GM18870 (cell line): Measurements from ENCODE around the gene TFPT.

ENCODE experiments used
- ATAC-seq: cut with Tn5 transposase; IDR thresholded peaks from one replicate; pipeline ENCODE4 v1.9.1; 2021; ENCODE audit warnings: moderate library complexity; ENCODE audit not compliant: unreplicated experiment

The TFPT gene

GRCh38 chr19:54149021-54149812 is 33.8 kb upstream of the TFPT start:
- no peak for ATAC-seq

GRCh38 chr19:54148158-54148557 is 32.7 kb upstream of the TFPT start:
- no peak for ATAC-seq

- no peak for ATAC-seq
Observed at GRCh38 chr19:54147676-54148075, 32.2 kb upstream of the TFPT start.

GRCh38 chr19:54145541-54146158 is 30.2 kb upstream of the TFPT start:
- ATAC-seq: no peak

GRCh38 chr19:54142166-54142780 is 26.8 kb upstream of the TFPT start:
- no peak for ATAC-seq

- ATAC-seq: no peak
Observed at GRCh38 chr19:54141356-54141755, 25.9 kb upstream of the TFPT start.

- no peak for ATAC-seq
Observed at GRCh38 chr19:54138489-54139256, 23.2 kb upstream of the TFPT start.

GRCh38 chr19:54137699-54138488 is 22.4 kb upstream of the TFPT start, which contains the start of gene CNOT3:
Gene CNOT3, plus strand, starts transcription at chr19:54137762. Its CDS starts 5,217 bp downstream, at chr19:54142979.
- ATAC-seq: no peak

GRCh38 chr19:54136864-54137698 is 21.6 kb upstream of the TFPT start:
- peak; percentile 80 for ATAC-seq

- ATAC-seq: no peak
Observed at GRCh38 chr19:54136086-54136863, 20.8 kb upstream of the TFPT start.

- no peak for ATAC-seq
Observed at GRCh38 chr19:54133957-54134590, 18.6 kb upstream of the TFPT start.

- ATAC-seq: no peak
Observed at GRCh38 chr19:54133312-54133956, 18.0 kb upstream of the TFPT start.

GRCh38 chr19:54129617-54129996 is 14.2 kb upstream of the TFPT start:
- ATAC-seq: no peak

GRCh38 chr19:54128796-54129616 is 13.5 kb upstream of the TFPT start:
- no peak for ATAC-seq

- ATAC-seq: no peak
Observed at GRCh38 chr19:54128441-54128725, 12.9 kb upstream of the TFPT start.

- no peak for ATAC-seq
Observed at GRCh38 chr19:54127688-54128440, 12.4 kb upstream of the TFPT start.

GRCh38 chr19:54125713-54126112 is 10.3 kb upstream of the TFPT start:
- ATAC-seq: no peak
